HepG2 (cell line): Measurements from ENCODE around the gene ARAP1. TPM values are rescaled to one million over a fixed set of nuclear protein-coding genes. Genes with fewer than 3 reads are reported as not detected.

Experiments
- ATF6 ChIP-seq: sonication (generic); formaldehyde crosslinking; conservative IDR thresholded peaks from 2 replicates; pipeline ENCODE4 v1.4.0; 2020; ENCODE audit warnings: missing genetic modification reagents
- HNF4A ChIP-seq: sonication (generic); formaldehyde crosslinking; IDR thresholded peaks from 2 replicates; pipeline ENCODE4 v1.4.0; 2020; ENCODE audit warnings: missing genetic modification reagents
- KDM6A ChIP-seq: IDR thresholded peaks from 2 replicates; pipeline ENCODE4 v1.6.1; 2016; ENCODE audit warnings: low read depth
- MED13 ChIP-seq: sonication (generic); formaldehyde crosslinking; IDR thresholded peaks from 2 replicates; pipeline ENCODE4 v1.5.0; 2020; ENCODE audit warnings: missing genetic modification reagents
- MEIS1 ChIP-seq: sonication (generic); formaldehyde crosslinking; IDR thresholded peaks from 2 replicates; pipeline ENCODE4 v1.9.0; 2021; ENCODE audit warnings: mild to moderate bottlenecking, missing genetic modification reagents, moderate library complexity, borderline replicate concordance
- MLXIP ChIP-seq: sonication (generic); formaldehyde crosslinking; IDR thresholded peaks from 2 replicates; pipeline ENCODE4 v1.9.0; 2021; ENCODE audit warnings: missing genetic modification reagents, borderline replicate concordance
- NCOA2 ChIP-seq: sonication (generic); formaldehyde crosslinking; IDR thresholded peaks from 2 replicates; pipeline ENCODE4 v1.8.0; 2022; ENCODE audit warnings: inconsistent platforms
- SMYD3 ChIP-seq: sonication (generic); formaldehyde crosslinking; IDR thresholded peaks from 2 replicates; pipeline ENCODE4 v1.8.1; 2023; ENCODE audit warnings: mild to moderate bottlenecking, missing genetic modification reagents
- SOX6 ChIP-seq, 2 experiments: fragments of 450-650 bp in 1 of 2; sonication (generic) in 1 of 2; formaldehyde crosslinking in 1 of 2; IDR thresholded peaks; 2 replicates each; pipeline versions ENCODE4 v1.4.0 to v1.6.1; 2017 to 2020; ENCODE audit warnings: antibody characterized with exemption in 1 of 2, mild to moderate bottlenecking in 1 of 2, missing genetic modification reagents in 1 of 2
- THAP11 ChIP-seq: IDR thresholded peaks from 2 replicates; pipeline ENCODE4 v1.6.1; 2016; ENCODE audit warnings: missing biosample characterization, missing genetic modification reagents
- THYN1 ChIP-seq: sonication (generic); formaldehyde crosslinking; IDR thresholded peaks from 2 replicates; pipeline ENCODE4 v1.8.1; 2023; ENCODE audit warnings: low read depth, mild to moderate bottlenecking, moderate library complexity, missing genetic modification reagents, borderline replicate concordance
- ZFP91 ChIP-seq: sonication (generic); formaldehyde crosslinking; IDR thresholded peaks from 2 replicates; pipeline ENCODE4 v1.9.0; 2022; ENCODE audit warnings: missing genetic modification reagents, mild to moderate bottlenecking, borderline replicate concordance
- ZNF17 ChIP-seq: sonication (generic); formaldehyde crosslinking; IDR thresholded peaks from 2 replicates; pipeline ENCODE4 v1.5.0; 2020; ENCODE audit warnings: mild to moderate bottlenecking, missing genetic modification reagents
- ZNF280D ChIP-seq: sonication (generic); formaldehyde crosslinking; IDR thresholded peaks from 2 replicates; pipeline ENCODE4 v1.5.1; 2020; ENCODE audit warnings: mild to moderate bottlenecking, missing genetic modification reagents
- ZNF468 ChIP-seq: sonication (generic); formaldehyde crosslinking; IDR thresholded peaks from 2 replicates; pipeline ENCODE4 v1.8.0; 2022; ENCODE audit warnings: mild to moderate bottlenecking, moderate library complexity, missing genetic modification reagents
- ZNF770 ChIP-seq: sonication (generic); formaldehyde crosslinking; IDR thresholded peaks from 2 replicates; pipeline ENCODE4 v1.5.0; 2020; ENCODE audit warnings: mild to moderate bottlenecking, missing genetic modification reagents
- ZNF780A ChIP-seq: sonication (generic); formaldehyde crosslinking; IDR thresholded peaks from 2 replicates; pipeline ENCODE4 v1.8.0; 2022; ENCODE audit warnings: mild to moderate bottlenecking, missing genetic modification reagents, moderate library complexity
- polyA plus RNA-seq, 8 experiments: library from polyadenylated mRNA; depleted of rRNA in 3 of 8; stranded (reverse) in 7 of 8; unstranded in 1 of 8; fragments of >200 nt; fragmentation: Illumina TruSeq in 4 of 8; extraction: Trizol in 4 of 8; gene quantifications; 2 replicates each; pipeline versions ENCODE4 v1.2.1 to v1.2.3, GENCODE V29; 2011 to 2016; ENCODE audit warnings: low read depth in 4 of 8, missing spikeins in 1 of 8, mixed read lengths in 1 of 8; ENCODE audit not compliant: insufficient read depth in 1 of 8
- total RNA-seq, 5 experiments: library from RNA; depleted of rRNA; stranded (reverse); fragments of >200 nt; fragmentation: Illumina TruSeq; extraction: Trizol; gene quantifications; 2 replicates each; pipeline ENCODE4 v1.2.3, GENCODE V29; 2016; ENCODE audit warnings: low read depth in 1 of 5

Gene ARAP1
- total and polyA plus RNA-seq, 2 of the 13 experiments (the other 11 are each of a cell fraction or from before 2014, with no cell fraction given) = 43.2 to 55.5 TPM

GRCh38 chr11:72777755-72778278 is 25.6 kb upstream of the ARAP1 start (continued):
- no peak for TF ChIP-seq THYN1 (CRISPR knock-in tag)
- 0 out of 2 replicates have a peak, but pooled peaks have one; percentile 31 for TF ChIP-seq MEIS1
- 0 out of 2 replicates have a peak, but pooled peaks have one; percentile 20 for TF ChIP-seq KDM6A (CRISPR knock-in tag)
- TF ChIP-seq ZNF780A (CRISPR knock-in tag) = no peak
- peak; percentile 64; the same call in 1 of the 2 replicates for TF ChIP-seq THAP11
- peak; percentile 80 for TF ChIP-seq ZNF770 (CRISPR knock-in tag)
- TF ChIP-seq ATF6 (CRISPR knock-in tag) = no peak
- TF ChIP-seq SMYD3 = no peak
- peak; percentile 78 for TF ChIP-seq HNF4A
- TF ChIP-seq ZNF17 (CRISPR knock-in tag) = no peak
- TF ChIP-seq ZNF280D = no peak
- no peak for TF ChIP-seq MLXIP (CRISPR knock-in tag)
- no peak for TF ChIP-seq ZNF468 (CRISPR knock-in tag)
- TF ChIP-seq MED13 (CRISPR knock-in tag) = no peak
- peak; percentile 37; the same call in 1 of the 2 replicates for TF ChIP-seq ZFP91 (CRISPR knock-in tag)
- peak; percentile 62; the same call in 1 of the 2 replicates for TF ChIP-seq NCOA2
- no peak for TF ChIP-seq SOX6 (IDR thresholded peaks at IDR 0.05)
- TF ChIP-seq SOX6 (CRISPR knock-in tag; IDR thresholded peaks at IDR 0.05) = peak; percentile 96
